CD4-positive, alpha-beta T cell treated with Interleukin-10 for 1 hour (primary cell): Measurements from ENCODE around the gene HAUS1.
"Not testable (repeated sequence)": the region's sequence is repeated elsewhere in the genome, so short reads cannot be mapped to it uniquely, and the experiment has no call there.

Experiments used
- DNase-seq: peaks from one replicate; pipeline ENCODE4 v3.0.0-alpha.2; 2020

HAUS1 gene, protein sequence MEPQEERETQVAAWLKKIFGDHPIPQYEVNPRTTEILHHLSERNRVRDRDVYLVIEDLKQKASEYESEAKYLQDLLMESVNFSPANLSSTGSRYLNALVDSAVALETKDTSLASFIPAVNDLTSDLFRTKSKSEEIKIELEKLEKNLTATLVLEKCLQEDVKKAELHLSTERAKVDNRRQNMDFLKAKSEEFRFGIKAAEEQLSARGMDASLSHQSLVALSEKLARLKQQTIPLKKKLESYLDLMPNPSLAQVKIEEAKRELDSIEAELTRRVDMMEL

DNA sequence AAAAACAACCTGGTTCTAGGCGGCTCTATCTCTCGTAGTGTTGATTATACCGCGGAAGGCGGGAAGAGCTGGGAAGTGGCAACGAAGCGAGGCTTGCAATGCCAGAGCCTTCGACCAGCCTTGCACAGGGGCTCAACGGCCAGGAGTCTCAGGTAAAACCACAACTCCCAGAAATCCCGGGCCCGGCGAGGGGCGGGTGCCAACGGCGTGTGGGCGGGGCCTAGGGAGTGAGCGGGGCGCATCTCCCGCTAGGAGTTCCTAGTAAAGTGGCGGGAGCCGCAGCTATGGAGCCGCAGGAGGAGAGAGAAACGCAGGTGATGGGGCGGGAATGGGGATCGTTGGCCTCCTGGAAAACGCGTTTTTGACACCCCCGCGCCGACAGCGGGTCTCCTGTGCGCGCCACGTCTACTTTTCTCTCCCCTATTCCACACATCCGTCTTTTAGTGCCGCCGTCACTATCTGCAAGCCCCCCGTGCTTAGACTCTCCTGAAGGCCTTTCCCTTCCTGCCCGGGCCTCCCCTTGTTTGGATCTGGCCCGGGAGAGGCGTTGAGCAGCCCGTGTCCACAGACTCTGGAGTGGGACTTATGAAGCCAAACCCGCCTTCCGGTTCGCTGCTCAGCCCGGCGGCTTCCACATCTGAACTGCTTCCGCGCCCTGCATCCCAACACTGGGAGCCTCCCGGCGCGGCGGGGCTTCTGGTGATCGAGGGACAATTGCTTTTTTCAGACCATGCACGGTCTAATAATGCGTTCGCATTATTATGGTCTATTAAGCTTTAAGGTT lies at the start of gene HAUS1:
HAUS1 (plus strand) TSS at position 258 of the 784 bp plus-strand sequence; CDS start at position 285, 27 bp downstream.
- peak; percentile 82 for DNase-seq

DNA sequence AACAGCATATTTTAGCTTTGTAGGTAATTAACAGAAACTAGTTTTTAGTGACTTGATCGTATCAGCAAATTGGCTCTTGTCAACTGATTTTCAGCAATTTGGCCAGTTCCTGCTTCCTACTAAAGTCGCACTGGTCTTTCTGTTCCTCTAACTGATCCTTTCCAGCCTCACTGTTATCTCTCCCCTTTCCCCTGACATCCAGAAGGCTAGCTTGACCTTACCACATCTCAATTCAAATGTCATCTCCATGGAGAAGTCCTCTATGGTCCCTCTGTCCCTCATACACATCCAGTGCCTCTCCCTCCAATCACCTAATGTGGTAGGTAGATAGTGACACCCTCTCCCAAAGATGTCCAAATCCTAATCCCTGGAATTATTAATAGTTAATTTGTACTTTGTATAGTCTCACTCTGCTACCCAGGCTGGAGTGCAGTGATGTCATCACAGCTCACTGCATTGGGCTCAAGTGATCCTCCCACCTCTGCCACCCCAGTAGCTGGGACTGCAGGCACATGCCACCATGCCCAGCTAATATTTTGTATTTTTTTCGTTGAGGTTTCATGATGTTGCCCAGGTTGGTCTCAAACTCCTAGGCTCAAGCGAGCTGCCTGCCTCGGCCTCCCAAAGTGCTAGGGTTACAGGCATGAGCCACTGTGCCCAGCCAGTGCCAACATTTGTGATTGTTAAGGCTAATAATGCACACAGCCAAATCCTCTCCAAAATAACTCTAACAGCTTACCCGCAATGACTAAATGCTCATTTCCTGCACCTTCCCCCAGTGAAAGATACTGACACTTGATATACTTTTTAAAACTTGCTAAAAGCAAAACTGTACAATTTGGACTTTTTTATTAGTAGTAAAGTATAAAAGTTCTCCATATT lies 49.0 kb upstream of the HAUS1 start:
- DNase-seq, result peak; percentile 31

DNA sequence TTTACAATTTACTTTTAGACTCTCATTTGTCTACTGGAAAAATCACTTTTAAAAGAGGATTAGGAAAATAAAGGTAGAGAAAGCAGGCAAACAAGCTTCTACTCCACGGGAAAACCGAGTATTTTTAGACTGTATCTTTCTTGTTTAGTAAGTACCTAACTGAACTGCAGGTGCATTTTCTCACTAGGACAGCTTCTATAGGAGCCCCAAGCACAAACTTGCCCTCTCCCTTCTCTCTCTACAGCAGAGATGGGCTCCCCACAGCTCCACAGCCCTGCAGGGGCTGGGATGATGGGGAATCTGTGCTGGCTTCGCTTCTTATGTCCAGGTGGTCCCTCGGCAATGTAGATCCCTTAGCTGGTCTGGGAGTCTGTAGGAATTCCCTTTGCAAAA lies 48.4 kb upstream of the HAUS1 start:
- DNase-seq, result no peak

DNA sequence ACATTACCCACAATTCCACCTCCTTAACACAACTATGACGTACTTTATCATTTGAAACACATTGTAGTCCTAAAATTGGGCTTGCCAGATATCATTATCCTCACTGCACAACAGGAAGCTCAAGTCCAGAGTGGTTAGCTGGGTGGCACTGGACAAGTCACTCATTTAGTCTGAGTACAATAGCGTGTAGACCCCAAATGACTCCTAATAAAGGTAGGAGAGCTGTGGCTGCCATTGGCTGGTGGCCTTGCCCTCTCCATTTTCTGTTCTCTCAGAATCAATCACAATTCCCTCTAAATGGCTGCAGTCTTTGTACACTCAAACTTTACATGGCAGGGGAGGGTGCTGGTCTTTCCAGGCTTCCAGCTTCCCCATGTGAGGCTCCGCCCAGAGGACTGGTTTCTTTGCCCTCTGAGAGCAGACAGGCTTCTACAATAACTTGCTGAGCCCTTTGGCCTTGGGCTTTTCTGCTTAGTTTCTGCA lies 43.8 kb upstream of the HAUS1 start:
- DNase-seq, result no peak

DNA sequence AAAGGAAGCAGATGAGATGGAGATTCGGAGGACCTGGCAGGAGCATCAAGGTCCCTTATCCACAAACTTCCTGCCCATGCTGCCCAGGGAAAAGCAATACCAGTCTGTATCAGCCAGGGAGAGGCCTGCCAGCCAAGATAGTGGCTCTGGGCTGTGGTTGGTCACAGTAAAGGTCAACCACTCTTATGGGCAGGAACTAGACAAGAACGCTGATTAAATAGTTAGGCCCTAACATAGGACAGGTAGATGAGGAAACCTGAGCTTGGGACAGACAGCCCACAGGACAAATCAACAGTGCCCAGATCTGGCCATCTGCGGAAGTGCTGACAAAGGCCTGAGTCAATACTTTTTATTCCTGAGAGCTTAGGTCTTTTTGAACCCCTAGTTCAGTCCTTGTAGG lies 42.8 kb upstream of the HAUS1 start:
- no peak for DNase-seq

DNA sequence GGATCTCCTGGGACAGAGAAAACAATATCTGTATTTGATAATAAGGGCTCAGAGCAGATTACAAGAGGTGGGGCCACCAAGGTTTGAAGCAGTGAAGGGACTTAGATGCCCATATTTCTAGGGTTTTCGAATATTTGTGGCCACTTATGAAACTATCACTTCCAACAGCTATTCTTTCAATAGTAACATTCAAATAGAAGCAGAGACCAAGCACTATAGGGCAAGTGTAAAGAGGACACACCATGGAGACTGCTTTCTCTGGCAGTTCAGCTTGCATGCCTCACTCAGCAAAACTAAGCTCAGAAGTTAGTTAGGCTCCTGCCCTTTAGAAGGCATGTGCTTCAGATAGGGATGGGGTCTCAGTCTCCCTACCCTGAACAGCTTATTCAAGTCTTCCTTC lies 42.4 kb upstream of the HAUS1 start:
- DNase-seq, result no peak

DNA sequence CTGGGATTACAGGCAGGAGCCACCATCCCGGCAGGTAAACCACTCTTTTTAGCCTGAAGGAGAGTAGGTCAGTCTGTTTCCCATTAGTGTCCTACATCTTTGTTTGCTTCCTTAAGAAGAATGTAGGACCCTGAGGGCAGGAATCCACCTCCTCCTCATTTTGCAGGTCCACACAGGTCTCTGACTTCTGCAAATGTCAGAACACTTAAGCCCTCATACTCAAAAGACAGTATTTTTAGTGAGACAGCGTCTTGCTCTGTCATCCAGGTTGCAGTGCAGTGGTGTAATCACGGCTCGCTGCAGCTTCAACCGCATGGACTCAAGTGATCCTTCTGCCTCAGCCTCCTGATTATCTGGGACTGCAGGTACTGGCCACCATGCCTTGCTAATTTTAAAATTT lies 41.4 kb upstream of the HAUS1 start:
- DNase-seq, result no peak

DNA sequence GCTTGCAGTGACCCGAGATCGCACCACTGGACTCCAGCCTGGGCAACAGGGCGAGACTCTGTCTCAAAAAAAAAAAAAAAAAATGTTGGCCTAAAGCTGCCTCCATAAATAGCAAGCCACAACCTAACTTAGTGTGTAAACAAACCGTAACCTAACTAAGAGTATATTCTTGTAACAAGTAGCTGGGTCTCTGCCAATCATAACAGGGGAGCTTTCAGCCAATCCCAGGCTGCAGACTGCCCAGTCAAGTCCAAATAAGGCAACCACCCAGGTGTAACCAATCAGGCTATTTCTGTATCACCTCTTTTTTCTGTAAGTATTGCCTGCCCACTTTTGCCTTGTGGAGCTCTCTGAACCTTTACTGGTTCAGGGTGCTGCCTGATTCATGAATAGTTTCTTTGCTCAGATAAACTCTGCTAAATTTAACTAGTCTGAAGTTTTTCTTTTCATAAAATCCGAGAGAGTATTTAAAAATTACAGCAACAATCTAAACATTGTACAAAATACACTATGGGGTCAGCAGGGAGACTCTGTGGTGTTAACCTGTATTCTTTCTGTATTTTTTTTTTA lies 36.7 kb upstream of the HAUS1 start:
- no peak for DNase-seq

DNA sequence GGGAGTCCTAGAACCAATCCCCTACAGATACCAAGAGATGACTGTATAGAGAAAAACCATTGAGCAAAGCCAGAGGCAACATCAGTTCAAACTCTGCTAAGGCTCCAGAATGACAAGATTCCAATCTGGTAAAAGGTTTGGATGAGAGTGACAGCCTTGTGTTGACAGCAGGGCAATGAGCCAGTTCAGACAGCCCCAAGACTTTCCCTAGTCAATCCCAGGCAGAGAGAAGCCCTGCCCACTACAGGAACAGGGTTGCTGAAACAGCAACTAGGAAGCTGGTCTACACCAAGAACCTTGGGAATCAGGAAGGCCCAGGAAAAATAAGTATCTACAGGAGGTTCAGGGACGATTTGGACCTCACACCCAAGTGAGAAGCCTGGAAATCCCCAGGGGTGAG lies 35.4 kb upstream of the HAUS1 start:
- DNase-seq, result no peak

DNA sequence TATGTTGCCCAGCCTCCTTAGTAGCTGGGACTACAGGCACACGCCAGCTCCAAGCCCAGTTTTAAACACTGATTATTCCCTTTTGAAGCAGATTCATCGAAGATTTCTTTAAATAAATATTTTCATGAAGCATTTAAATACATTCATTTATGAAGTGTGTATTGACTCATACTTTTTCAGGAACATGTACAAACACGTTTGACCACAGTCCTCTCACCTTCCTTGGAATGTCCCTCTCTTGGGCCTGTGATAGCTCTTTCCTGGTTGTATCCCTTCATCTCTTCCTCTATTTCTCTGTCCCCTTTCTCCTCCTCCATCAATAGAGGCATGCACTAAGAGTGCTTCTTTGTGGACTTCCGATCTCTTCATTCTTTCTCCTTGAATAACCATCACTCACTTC lies 34.7 kb upstream of the HAUS1 start:
- no peak for DNase-seq

DNA sequence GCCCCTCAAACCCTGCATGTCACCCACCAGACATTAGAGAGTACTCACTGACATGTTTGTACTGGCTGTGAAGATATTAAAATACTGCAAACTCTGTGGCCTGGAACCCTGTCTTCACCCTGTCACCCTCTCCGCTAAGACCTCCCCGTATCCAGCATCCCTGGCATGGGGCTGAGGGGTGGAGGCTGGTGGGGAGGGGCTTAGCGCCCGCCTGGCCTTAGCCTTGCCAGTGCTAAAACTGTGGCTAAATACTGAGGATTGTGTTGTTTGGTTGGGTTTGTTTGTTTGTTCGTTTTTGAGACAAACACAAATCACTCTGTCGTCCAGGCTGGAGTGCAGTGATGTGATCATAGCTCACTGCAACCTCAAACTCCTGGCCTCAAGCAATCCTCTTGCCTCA lies 34.0 kb upstream of the HAUS1 start:
- no peak for DNase-seq

DNA sequence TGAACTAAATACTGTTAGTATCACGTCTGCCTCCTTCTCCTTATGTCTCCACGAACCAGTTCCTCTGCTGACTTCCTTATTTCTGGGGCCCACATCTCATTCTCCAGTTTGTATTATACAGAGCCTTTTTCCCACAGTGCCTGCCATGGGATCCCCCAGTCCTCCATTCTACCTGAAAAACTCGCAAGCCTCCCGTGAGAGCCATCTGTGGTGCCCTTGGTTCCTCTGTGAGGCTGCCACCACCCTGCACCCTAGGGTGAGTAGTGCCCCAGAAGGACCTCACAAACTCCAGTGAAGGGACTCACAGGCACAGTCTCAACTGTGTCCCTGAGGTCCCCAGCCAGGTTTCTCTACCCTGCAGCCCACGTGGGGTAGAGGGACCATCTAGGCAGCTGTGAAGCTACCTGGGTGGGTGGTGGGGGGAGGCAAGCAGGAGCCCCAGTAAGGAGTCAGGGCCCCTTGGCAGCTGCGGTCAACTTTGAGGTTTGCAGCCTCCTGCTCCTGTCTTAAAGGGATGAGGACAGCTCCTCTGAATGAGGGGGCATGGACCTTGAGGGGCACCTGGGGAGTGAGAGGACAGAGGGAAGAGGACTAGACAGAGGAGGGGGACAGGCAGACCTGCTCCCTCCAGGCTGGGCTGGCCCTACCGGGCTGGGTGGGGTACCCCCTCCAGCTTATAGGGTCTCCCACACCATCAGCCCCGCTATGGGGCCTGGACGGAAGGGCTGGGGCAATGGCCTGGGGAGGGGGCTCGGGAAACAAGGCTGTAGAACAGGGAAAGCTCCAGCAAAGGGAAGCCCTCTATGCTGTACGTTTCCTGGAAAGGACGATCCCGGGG lies 33.2 kb upstream of the HAUS1 start:
- DNase-seq, result peak; percentile 13

DNA sequence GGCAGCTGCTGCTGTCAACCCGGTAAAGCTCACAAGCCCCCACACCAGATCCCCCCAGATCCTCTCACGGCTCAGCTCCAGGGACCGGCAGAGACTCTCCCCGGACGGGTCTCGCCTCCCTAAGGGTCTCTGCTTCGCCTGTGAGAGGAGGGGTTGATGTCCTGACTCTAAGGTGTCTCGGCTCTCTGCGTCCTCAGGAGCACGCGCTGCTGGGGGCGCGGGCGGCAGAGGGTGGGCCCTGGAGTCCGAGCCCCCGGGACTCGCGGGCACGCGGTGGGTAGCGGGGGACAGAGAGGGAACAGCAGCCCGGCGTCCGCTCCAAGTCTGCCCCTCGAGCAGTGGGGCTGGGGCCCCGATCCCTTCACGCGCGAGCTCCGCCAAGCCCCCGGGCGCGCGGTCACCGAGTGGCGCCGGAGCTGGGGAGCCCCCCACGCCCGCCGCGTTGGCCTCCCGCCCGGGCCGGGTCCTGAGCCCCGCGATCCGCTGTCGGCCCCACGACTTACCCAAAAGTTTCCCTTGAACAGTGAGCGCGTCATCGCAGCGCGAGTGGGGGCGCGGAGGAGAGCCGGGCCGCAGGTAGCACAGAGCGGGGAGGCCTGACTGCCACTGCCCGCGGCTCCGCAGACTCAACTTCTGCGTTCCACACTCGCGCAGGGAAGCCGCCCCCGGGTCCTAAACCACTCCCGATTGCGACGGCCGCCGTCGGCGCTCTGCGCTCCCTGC lies 32.4 kb upstream of the HAUS1 start, which contains the start of gene PSTPIP2:
PSTPIP2 (minus strand) TSS at position 608 of the 723 bp plus-strand sequence; CDS start at position 536, 72 bp downstream.
- peak; percentile 70 for DNase-seq

DNA sequence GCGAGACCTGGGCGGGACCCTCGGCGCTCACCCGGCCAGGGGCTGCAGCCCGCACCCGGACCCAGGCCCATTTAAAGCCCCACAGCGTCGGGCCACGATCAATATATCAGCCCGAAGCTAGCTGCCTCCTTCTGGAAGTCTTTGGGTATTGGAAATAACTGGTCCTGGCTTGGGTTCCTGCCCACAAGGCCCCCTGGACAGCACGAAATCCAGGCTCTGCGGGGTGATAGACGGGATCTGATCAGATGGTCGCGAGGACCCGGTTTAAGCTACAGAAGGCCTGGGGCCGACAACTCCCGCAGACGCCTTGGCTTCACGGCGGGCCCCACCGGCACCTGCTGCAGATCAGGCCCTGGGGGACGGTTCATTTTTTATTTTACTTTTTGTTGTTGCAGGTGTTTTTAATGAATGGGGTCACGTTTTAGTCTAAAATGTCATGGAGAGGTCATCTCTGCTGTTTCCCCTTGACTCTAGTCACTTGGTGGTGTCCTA lies 31.8 kb upstream of the HAUS1 start:
- DNase-seq, result no peak

DNA sequence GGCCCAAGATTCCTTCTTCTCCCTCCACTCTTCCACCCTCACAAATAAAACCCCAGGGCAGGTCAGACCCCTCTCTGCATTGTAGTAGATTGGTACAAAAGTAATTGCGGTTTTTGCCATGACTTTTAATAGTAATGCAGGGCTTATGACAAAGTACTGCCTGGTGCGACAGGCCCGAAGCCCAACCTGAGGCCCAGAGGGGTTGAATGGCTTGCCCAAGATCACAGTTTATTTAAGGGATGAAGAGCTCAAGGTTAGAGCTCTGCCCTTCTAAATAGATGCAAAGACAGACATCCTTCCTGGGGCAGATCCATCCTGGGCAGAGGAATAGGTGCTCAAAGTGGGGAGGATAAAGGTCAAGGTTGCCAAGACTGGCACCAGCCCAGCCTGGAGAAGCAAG lies 31.2 kb upstream of the HAUS1 start:
- no peak for DNase-seq

DNA sequence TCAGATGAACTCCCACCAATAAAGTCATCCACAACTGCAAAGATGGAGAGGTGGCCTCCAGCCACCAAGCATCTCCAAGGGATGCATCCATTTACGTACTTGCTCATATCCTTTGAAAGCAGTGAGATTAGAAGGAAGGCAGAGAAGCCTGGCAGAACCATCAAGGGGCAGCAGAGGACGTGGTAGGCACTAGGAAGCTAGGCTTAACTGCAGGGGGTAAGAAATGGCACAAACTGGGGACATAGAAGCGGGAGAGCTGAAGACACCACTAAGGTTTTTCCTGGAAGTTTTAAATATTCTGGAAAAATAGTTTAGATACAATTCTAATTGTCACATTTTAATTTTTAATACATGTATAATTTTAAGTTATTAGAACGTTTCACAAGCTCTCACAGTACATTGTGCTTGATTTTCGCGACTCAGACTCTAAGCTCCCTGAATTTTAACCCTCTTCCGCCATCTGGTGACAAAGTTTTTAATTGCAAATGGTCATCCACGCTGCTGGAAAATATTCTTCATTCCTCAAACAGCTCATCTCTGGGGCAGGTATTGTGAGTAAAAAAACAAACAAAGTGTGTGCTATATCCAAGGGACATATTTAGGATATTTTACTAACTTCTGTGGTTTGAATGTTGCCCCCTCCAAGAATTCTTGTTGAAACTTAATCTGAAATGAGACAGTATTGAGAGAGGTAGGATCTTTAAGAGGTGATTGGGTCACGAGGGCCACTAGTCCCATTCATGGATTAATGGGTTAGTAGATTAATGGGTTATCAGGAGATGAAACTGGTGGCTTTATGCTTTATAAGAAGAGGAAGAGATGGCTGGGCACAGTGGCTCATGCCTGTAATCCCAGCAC lies 30.5 kb upstream of the HAUS1 start:
- DNase-seq, result peak; percentile 82

DNA sequence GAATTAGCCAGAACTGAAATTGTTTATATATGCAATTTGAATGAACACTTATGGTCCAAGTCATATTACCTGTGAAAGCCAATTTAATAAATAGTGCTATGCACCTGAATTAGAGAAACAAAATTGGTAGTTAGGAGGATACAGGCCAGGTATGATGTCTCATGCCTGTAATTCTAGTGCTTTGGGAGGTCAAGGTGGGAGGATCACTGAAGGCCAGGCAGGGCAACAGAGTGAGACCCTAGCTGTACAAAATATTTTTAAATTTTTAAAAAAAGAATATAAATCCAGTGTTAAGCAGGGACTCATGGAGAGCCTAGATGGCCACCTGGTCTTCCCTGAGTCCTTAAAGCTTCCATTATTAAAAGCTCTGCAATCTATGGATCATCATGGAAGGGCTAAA lies 24.8 kb upstream of the HAUS1 start:
- no peak for DNase-seq

DNA sequence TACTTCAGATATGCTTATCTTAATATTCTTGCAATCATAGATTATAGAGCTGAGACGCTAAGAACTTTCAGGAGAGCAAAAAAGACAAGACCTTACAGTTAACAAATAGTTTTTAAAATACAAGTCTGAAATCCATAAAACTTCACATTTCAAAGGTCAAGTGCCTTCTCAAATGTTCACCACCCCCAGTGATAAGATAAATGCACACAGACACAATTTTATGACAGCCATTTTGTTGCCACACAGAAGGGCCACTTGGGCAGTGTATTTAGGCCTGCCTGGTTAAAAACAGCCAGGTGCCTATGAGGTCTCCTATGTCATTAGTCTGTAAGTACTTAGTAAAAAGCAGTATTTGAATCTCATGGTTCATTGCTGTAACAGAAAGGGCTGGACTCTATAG lies 24.0 kb upstream of the HAUS1 start:
- DNase-seq, result no peak

DNA sequence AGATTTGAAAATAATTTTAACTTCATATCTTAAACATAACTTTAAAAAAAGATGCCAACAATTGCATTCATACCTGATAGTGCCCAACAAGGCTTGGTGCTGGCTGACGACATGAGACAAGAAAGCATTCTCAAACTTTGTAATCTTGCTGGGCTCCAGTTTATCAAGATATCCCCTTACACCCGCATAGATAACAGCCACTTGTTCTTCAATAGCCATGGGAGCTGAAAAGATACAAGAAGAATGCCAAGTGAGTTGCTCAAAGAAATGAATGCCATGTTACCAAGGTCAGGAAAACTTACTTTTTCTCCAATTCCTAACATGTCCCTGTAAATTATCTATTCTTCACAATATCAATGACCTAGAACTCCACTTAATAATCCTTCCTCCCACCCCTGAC lies 19.8 kb upstream of the HAUS1 start:
- DNase-seq, result no peak

DNA sequence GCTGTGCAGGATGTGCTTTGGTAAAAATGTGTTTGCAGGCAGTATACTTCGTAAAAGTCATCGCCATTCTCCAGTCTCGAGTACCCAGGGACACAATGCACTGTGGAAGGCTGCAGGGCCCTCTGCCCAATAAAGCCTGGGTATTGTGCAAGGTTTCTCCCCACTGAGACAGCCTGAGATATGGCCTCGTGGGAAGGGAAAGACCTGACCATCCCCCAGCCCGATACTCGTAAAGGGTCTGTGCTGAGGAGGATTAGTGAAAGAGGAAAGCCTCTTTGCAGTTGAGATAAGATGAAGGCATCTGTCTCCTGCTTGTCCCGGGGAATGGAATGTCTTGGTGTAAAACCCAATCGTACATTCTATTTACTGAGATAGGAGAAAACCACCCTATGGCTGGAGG lies 15.7 kb upstream of the HAUS1 start:
- DNase-seq, result not testable (repeated sequence)
